HG03432 (cell line): ENCODE data around the gene MYH9.
"Not testable (repeated sequence)": the region's sequence is repeated elsewhere in the genome, so short reads cannot be mapped to it uniquely, and the experiment has no call there.

ENCODE experiments used
- ATAC-seq: cut with Tn5 transposase; IDR thresholded peaks from one replicate; pipeline ENCODE4 v1.9.1; 2021; ENCODE audit warnings: mild to moderate bottlenecking, moderate library complexity; ENCODE audit not compliant: unreplicated experiment

Gene MYH9

GRCh38 chr22:36415415-36416168 lies 27.8 kb upstream of the MYH9 start:
- ATAC-seq = no peak

GRCh38 chr22:36413022-36413775 lies 25.4 kb upstream of the MYH9 start:
- ATAC-seq = no peak

- no peak for ATAC-seq
Measured at GRCh38 chr22:36411589-36412258, 24.0 kb upstream of the MYH9 start.

GRCh38 chr22:36409911-36410756 lies 22.4 kb upstream of the MYH9 start:
- ATAC-seq = no peak

GRCh38 chr22:36409554-36409910 lies 21.8 kb upstream of the MYH9 start:
- not testable (repeated sequence) for ATAC-seq

GRCh38 chr22:36409056-36409455 lies 21.3 kb upstream of the MYH9 start:
- ATAC-seq = no peak

- ATAC-seq = no peak
Measured at GRCh38 chr22:36406721-36407120, 19.0 kb upstream of the MYH9 start.

GRCh38 chr22:36405671-36406538 lies 18.1 kb upstream of the MYH9 start:
- no peak for ATAC-seq

GRCh38 chr22:36405221-36405661 lies 17.5 kb upstream of the MYH9 start:
- ATAC-seq = no peak

GRCh38 chr22:36404446-36404845 lies 16.7 kb upstream of the MYH9 start:
- no peak for ATAC-seq

GRCh38 chr22:36399472-36399778 lies 11.7 kb upstream of the MYH9 start:
- ATAC-seq = no peak

GRCh38 chr22:36398601-36399471 lies 11.1 kb upstream of the MYH9 start:
- no peak for ATAC-seq

GRCh38 chr22:36397131-36398093 lies 9.6 kb upstream of the MYH9 start:
- ATAC-seq = no peak

- no peak for ATAC-seq
Measured at GRCh38 chr22:36395915-36396314, 8.1 kb upstream of the MYH9 start.

GRCh38 chr22:36395055-36395849 lies 7.5 kb upstream of the MYH9 start:
- ATAC-seq = no peak

- no peak for ATAC-seq
Measured at GRCh38 chr22:36391638-36392037, 3.9 kb upstream of the MYH9 start.

- ATAC-seq = not testable (repeated sequence)
Measured at GRCh38 chr22:36389122-36389521, 1.4 kb upstream of the MYH9 start.

- no peak for ATAC-seq
Measured at GRCh38 chr22:36387709-36387958, 133 bp downstream of the MYH9 start.
